Measurements from ENCODE around the gene MAP2K6.

- TF ChIP-seq, protein P1, sequence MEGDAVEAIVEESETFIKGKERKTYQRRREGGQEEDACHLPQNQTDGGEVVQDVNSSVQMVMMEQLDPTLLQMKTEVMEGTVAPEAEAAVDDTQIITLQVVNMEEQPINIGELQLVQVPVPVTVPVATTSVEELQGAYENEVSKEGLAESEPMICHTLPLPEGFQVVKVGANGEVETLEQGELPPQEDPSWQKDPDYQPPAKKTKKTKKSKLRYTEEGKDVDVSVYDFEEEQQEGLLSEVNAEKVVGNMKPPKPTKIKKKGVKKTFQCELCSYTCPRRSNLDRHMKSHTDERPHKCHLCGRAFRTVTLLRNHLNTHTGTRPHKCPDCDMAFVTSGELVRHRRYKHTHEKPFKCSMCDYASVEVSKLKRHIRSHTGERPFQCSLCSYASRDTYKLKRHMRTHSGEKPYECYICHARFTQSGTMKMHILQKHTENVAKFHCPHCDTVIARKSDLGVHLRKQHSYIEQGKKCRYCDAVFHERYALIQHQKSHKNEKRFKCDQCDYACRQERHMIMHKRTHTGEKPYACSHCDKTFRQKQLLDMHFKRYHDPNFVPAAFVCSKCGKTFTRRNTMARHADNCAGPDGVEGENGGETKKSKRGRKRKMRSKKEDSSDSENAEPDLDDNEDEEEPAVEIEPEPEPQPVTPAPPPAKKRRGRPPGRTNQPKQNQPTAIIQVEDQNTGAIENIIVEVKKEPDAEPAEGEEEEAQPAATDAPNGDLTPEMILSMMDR (IDR thresholded peaks at IDR 0.05): no peak
- TF ChIP-seq POLR2AphosphoS5 (IDR thresholded peaks at IDR 0.05) (no peak), POLR2A (IDR thresholded peaks at IDR 0.05) (no peak), EP300 (IDR thresholded peaks at IDR 0.05) (no peak)
Observed at GRCh38 chr17:69508814-69509213, 94.3 kb downstream of the MAP2K6 start.
